ENCODE results near the gene R3HDM2.

- TF ChIP-seq CTCF (IDR thresholded peaks at IDR 0.05) (no peak), EZH2 (IDR thresholded peaks at IDR 0.05; ENCODE audit: borderline replicate concordance, insufficient read depth, low read depth, low read length, poor library complexity, severe bottlenecking) (no peak)
Measured at GRCh38 chr12:57218030-57218853, 212.6 kb downstream of the R3HDM2 start.

Measured in B cell (primary cell).